ENCODE data around the gene PMEL.
"Not testable (repeated sequence)": the region's sequence is repeated elsewhere in the genome, so short reads cannot be mapped to it uniquely, and the experiment has no call there.

PMEL gene

GRCh38 chr12:55940065-55940732 is 25.6 kb downstream of the PMEL start:
- DNase-seq, result peak; percentile 77

- no peak for DNase-seq
Observed at GRCh38 chr12:55938826-55939501, 26.9 kb downstream of the PMEL start.

DNA sequence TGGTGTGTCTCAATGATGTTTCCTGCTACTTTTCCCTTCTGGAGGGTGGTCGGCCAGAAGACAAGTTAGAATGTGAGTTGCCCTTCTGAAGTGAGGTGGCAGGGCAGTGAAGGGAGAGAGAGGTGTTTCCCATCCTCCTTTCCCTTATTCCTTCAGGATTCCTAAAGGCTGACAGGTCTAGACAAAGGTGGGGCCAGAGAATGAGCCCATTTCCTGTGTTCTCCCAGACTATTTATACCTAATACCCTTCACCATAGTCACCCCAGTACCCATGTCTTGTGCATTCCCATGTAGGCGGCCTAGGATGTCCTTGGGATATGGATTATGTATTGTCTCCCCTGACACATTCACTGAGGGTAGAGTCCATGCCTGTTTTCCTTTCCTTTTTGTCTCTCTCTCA is 27.9 kb downstream of the PMEL start:
- no peak for DNase-seq

DNA sequence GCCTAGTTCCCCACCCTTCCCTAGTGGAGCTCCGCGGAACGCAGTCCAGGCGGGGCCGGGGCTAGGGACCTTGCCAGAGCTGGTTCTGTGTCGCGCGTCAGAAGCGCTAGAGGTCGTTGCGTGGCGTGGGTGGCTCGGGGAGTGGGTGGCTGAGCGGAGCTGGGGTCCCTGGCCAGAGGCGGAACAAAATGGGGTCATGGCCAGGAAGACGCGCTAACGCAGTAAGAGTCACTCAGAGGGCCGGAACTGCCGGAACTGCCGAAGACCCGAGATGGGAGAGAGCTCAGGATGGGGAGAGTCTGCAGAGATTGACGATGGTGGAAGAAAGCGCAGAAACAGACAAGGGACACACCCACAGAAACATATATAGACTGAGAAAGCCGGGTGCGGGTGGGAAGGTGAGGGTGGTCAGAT is 30.1 kb downstream of the PMEL start:
- DNase-seq, result no peak

- DNase-seq, result no peak
Observed at GRCh38 chr12:55934773-55935172, 31.1 kb downstream of the PMEL start.

- DNase-seq, result peak; percentile 19
Observed at GRCh38 chr12:55933799-55934742, 31.8 kb downstream of the PMEL start.

DNA sequence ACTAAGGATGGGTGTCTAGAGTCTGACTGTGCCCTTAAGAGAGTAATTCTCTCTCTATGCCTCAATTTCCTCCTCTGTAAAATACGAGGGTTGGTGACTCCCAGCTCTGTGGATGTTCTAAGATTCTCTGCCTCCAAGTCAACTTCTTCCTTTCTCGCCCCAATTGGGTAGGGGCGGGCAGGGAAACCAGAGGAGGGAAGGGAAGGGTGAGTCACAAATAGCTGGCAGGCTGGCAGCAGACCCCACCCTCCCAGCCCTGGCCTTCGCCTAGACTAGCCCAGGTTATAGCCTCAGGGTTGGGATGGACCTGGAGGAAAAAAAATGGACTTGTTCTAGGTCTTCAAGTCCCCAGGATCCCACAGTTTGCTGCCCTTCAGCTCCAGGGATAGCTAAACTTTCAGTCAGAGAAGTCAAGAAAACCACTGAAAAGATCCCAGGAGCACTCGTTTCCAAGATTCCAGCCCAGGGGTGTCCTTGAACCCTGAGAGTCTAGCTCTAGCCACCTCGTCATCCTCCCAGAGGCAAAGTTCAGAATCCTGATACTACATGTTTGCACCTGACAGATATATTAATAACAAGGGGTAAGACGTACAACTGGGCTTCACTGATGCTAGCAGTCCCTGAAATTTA is 32.6 kb downstream of the PMEL start:
- peak; percentile 18 for DNase-seq

GRCh38 chr12:55932551-55932910 is 33.3 kb downstream of the PMEL start:
- peak; percentile 26 for DNase-seq

GRCh38 chr12:55931780-55932550 is 33.9 kb downstream of the PMEL start:
- peak; percentile 32 for DNase-seq

DNA sequence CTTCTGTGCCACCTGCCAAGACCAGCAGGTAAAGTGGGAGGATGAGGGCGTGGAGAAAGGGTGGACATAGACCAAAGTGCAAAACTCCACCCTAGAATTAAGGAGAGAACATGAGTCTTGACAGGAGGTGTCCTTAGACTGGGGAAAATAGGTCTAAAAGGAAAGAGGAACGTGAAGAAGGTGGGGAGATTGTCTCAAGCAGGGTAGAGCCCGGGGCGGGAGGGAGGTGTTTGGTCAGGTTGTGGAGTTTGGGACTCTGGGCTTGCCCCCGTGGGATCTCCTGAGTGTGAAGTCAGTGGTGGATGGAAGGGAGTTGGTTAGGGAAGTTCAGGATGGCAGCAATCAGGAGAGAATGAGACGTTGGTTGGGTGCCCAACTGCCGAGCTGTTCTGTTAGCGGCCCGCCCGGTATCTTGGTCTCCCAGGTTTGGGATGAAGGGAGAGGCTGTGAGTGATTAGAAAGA is 34.5 kb downstream of the PMEL start:
- no peak for DNase-seq

DNA sequence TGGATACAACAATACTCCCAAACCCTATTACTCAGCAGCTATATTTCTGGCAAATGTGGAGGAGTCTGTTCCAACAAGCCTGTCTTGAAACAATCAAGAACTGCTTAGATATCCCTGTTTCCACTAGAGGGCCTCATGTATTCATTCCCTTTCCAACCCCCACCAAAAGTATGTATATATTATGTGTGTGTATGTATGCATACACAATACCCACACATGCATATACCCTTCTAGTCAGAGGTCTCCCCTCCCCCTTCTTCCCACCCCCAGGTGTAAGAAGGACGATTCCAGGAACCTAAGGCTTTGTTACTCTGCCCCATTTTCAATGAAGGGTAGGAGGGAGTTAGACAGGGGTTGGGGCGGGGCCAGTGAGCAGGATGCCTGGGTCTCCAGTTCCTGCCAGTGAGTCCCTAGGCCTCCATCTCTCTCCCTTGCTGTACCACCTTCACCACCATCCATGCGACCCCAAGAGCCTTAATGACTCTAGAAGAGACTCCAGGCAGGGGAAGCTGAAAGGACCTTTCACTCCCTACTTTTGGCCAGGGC is 35.0 kb downstream of the PMEL start, which contains the start of gene DGKA:
Gene DGKA (plus strand): TSS at position 392 of the 546 bp plus-strand sequence. CDS start 5,342 bp downstream, outside the sequence.
- DNase-seq, result peak; percentile 82

DNA sequence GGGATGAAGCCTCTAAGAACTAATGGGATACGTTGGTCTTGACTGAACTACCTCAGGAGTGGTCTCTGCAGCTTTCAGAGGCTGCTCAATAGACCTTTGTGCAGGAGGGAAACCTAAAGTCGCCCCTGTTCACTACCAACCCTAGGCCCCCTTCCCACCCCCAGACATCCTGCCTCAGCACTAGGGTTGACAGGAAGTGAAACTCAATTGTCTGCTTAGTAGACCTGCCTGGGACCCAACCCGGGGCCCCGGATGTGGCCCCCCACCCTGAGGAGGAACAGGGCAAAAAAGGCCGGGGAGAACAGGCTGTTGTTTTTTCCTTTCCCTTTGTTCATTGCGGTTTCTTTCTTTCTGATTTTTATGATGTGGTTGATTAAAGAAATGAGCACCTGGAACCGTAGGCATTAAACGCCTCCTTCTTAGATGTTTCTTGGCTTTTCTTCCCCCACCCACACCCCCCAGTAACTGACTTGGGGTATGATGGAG is 36.5 kb downstream of the PMEL start:
- no peak for DNase-seq

GRCh38 chr12:55927588-55928502 is 38.0 kb downstream of the PMEL start, which contains the start of gene PYM1:
Gene PYM1 (minus strand): TSS chr12:55927894. CDS start chr12:55927761, 133 bp downstream.
- peak; percentile 64 for DNase-seq

DNA sequence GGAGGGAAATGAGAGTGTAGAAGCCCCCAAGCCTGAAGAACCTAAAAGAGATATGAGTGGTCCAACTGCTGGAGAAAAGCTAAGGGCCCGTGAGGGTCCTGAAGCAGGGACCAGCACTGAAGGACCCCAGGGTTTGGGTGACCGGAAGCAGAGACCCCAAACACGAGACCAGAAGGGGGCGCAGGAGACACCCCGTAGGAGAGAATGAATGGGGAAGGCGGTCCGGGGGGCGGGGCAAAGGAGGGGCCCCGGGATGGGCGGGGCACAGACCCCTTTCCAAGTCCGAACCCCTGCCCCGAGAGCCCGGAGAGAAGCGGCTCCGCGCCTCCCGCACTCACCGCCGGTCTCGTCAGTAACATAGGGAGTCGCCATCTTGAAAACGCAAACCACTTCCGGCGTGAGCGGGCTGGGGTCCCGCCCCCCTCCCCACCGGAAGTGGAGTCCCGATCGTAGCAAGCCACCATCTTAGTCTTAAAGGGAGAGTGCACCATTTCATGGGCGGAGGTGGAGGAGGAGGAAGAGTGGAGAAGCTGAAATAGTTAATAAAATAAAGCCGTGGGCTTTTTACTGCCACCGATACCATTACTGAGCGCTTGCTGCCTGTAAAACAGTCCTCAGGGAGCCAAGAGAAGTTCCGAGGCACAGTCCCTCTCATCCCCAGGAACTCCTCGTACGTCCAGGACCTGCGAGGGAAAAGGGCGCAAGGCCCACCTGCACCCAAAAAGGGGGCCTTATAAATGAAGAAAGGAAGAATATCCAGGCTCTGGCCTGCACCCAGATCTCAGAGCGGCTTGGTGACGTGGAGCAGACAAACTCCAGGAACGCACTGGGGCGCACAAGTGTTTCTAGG is 38.9 kb downstream of the PMEL start:
- DNase-seq, result peak; percentile 95

GRCh38 chr12:55925870-55926737 is 39.7 kb downstream of the PMEL start:
- DNase-seq, result no peak

DNA sequence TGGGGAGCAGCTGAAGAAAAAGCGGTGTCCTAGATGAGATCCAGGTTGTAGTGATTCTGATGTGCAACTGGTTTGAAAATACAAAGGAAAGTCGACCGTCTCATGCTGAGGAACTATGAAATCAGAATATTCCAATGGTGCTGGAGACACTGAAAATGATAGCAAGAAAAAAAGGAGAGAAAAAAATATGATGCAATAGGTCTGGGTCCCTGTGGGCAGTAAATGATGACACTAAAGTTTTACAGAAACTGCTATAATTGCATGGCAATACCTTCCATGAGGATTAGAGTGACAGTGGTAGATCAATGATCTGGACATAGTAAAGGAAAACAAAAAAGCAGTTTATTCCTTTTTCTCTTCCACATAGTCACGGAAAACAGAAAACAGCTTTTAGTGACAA is 40.5 kb downstream of the PMEL start:
- DNase-seq, result no peak

DNA sequence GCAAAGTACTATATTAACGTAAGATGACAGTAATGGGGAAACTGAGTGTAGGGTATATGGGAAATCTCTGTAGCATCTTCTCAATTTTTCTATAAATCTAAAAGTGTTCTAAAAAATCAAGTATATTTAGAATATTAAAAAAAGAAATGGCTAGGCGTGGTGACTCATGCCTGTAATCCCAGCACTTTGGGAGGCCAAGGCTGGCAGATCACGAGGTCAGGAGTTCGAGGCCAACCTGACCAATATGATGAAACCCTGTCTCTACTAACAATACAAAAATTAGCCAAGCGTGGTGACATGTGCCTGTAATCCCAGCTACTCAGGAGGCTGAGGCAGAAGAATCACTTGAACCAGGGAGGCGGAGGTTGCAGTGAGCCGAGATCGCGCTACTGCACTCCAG is 42.2 kb downstream of the PMEL start:
- not testable (repeated sequence) for DNase-seq

- DNase-seq, result no peak
Observed at GRCh38 chr12:55922126-55922525, 43.7 kb downstream of the PMEL start.

All from fibroblast of skin of right quadriceps (primary cell).